DND-41 (cell line): Measurements from ENCODE around the gene ADCY7.
A peak's percentile ranks its signal among the peaks of the same experiment; 100 is the strongest.

Experiments used
- ATAC-seq: fragments of 200-7000 bp; cut with Tn5 transposase; 3 replicates; pipeline ENCODE4 v1.9.1; 2021; ENCODE audit warnings: low read depth; ENCODE audit not compliant: insufficient read depth
- DNase-seq: peaks from one replicate; pipeline ENCODE4 v3.0.0-alpha.2; 2020
- H2AFZ ChIP-seq: 2 replicates; pipeline ENCODE4 v1.6.0; 2012; ENCODE audit warnings: low read depth, low read length
- H3K27ac ChIP-seq: 2 replicates; pipeline ENCODE4 v1.5.1; 2012; ENCODE audit warnings: low read length, inconsistent platforms
- H3K27me3 ChIP-seq: fragments of 200-600 bp; sonication (generic); 2 replicates; pipeline ENCODE4 v1.6.0; 2012; ENCODE audit warnings: low read length, mild to moderate bottlenecking, inconsistent platforms; ENCODE audit not compliant: insufficient read depth, poor library complexity
- H3K36me3 ChIP-seq: 2 replicates; pipeline ENCODE4 v1.5.1; 2012; ENCODE audit warnings: low read length, inconsistent platforms; ENCODE audit not compliant: insufficient read depth
- H3K4me1 ChIP-seq: 2 replicates; pipeline ENCODE4 v1.5.1; 2012; ENCODE audit warnings: mild to moderate bottlenecking, low read length; ENCODE audit not compliant: insufficient read depth
- H3K4me2 ChIP-seq: 2 replicates; pipeline ENCODE4 v1.6.0; 2012; ENCODE audit warnings: mild to moderate bottlenecking, moderate library complexity, low read length, inconsistent platforms; ENCODE audit not compliant: insufficient read depth
- H3K4me3 ChIP-seq, 2 experiments: fragments of 200-600 bp in 1 of 2; shearing (Covaris generic) in 1 of 2; 2 replicates each; pipeline ENCODE4 v1.5.1; 2012 to 2016; ENCODE audit warnings: inconsistent platforms in 2 of 2, low read length in 2 of 2, mild to moderate bottlenecking in 2 of 2, low read depth in 1 of 2, moderate library complexity in 1 of 2
- H3K79me2 ChIP-seq: 2 replicates; pipeline ENCODE4 v1.6.0; 2012; ENCODE audit warnings: low read length, inconsistent platforms; ENCODE audit not compliant: insufficient read depth
- H3K9ac ChIP-seq: 2 replicates; pipeline ENCODE4 v1.6.0; 2012; ENCODE audit warnings: low read depth, mild to moderate bottlenecking, inconsistent platforms, low read length, moderate library complexity
- H3K9me3 ChIP-seq: 2 replicates; pipeline ENCODE4 v1.5.1; 2012; ENCODE audit warnings: low read length, moderate library complexity, mild to moderate bottlenecking, inconsistent platforms; ENCODE audit not compliant: insufficient read depth, severe bottlenecking
- H4K20me1 ChIP-seq: 2 replicates; pipeline ENCODE4 v1.6.0; 2012; ENCODE audit warnings: low read length; ENCODE audit not compliant: insufficient read depth
- EZH2 ChIP-seq: IDR thresholded peaks from 3 replicates; pipeline ENCODE4 v1.6.1; 2012; ENCODE audit warnings: borderline replicate concordance, low read depth, mild to moderate bottlenecking, moderate library complexity, low read length, inconsistent platforms; ENCODE audit not compliant: severe bottlenecking
- TF ChIP-seq, protein P1 (sequence below): IDR thresholded peaks from 2 replicates; pipeline ENCODE4 v1.5.1; 2012; ENCODE audit warnings: borderline replicate concordance, low read length, moderate library complexity, mild to moderate bottlenecking; ENCODE audit not compliant: poor library complexity, severe bottlenecking; ENCODE audit errors: extremely low read depth

ADCY7 gene

DNA sequence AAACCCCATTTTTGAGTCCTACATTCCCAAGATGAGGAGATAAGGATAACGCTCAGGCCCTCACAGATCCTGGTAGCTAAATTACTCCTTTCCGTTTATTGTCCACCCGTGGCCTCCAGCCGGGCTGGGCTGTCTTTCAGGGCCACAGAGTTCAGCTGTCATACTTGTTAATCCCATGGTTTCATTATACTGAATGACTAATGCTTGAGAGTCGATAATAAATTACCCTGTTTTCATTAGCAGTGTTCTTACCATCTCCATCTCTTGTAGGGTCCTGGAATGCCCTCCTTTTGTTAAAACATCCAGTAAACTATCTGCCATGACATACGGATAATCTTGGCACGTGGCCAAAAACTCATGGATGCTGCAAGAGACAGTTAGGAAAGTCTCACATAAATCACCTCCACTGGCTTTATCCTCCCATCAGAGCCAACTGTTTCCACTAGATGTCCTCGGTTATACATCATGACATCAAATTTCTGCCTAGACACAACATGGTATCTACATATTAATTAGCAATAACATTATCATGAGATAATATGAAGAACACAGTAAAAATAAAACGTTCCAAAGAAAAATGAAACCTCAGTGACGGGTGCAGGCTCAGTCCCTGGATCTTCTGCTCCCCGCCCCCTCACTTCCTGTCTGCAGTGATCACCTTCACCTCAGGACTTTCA is 57.1 kb downstream of the ADCY7 start:
- Histone ChIP-seq H3K4me3 (no peak overlapping the region), H3K27ac (no peak overlapping the region), H2AFZ (no peak overlapping the region), H3K27me3 (no peaks in the 10 kb centered on the region), H3K9ac (no peak overlapping the region), H3K79me2 (no peaks in the 10 kb centered on the region), H3K4me1 (no peaks in the 10 kb centered on the region), H3K36me3 (peaks cover 96% of the 10 kb centered on the region), H4K20me1 (peaks cover 7% of the 10 kb centered on the region; the same call in 1 of the 2 replicates), H3K4me2 (no peak overlapping the region), H3K9me3 (no peaks in the 10 kb centered on the region)
- DNase-seq, result no peak
- ATAC-seq, result peak; percentile 48; the same call in 1 of the 3 replicates
- TF ChIP-seq EZH2, result no peak
- TF ChIP-seq, protein P1, sequence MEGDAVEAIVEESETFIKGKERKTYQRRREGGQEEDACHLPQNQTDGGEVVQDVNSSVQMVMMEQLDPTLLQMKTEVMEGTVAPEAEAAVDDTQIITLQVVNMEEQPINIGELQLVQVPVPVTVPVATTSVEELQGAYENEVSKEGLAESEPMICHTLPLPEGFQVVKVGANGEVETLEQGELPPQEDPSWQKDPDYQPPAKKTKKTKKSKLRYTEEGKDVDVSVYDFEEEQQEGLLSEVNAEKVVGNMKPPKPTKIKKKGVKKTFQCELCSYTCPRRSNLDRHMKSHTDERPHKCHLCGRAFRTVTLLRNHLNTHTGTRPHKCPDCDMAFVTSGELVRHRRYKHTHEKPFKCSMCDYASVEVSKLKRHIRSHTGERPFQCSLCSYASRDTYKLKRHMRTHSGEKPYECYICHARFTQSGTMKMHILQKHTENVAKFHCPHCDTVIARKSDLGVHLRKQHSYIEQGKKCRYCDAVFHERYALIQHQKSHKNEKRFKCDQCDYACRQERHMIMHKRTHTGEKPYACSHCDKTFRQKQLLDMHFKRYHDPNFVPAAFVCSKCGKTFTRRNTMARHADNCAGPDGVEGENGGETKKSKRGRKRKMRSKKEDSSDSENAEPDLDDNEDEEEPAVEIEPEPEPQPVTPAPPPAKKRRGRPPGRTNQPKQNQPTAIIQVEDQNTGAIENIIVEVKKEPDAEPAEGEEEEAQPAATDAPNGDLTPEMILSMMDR, result peak; percentile 51

DNA sequence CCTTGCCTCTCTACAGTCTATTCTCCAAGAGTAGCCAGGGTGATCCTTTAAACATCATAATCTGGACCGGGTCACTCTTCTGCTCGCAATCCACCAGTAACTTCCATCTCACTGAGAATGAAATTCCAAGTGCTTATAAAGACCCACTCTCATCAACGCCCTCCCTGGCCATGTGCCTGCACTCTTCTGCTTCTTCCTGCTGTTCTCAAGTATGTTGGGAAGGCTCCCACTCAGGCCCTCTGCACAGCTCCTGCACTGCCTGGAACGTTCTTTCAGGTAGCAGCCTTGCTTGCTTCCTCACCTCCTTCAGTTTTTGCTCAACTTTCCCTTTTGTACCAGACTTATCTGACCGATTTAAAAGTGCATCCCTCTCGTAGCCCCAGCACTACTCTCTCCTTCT is 58.0 kb downstream of the ADCY7 start:
- Histone ChIP-seq H3K4me2 (no peak overlapping the region), H3K4me3 (no peak overlapping the region), H3K9me3 (no peaks in the 10 kb centered on the region), H3K9ac (no peak overlapping the region), H3K36me3 (peaks cover 97% of the 10 kb centered on the region), H2AFZ (no peak overlapping the region), H4K20me1 (peaks cover 10% of the 10 kb centered on the region; the same call in 1 of the 2 replicates), H3K27me3 (no peaks in the 10 kb centered on the region), H3K4me1 (no peaks in the 10 kb centered on the region), H3K27ac (no peak overlapping the region), H3K79me2 (no peaks in the 10 kb centered on the region)
- TF ChIP-seq, protein P1, result no peak
- TF ChIP-seq EZH2, result no peak
- ATAC-seq (no peak), DNase-seq (no peak)

DNA sequence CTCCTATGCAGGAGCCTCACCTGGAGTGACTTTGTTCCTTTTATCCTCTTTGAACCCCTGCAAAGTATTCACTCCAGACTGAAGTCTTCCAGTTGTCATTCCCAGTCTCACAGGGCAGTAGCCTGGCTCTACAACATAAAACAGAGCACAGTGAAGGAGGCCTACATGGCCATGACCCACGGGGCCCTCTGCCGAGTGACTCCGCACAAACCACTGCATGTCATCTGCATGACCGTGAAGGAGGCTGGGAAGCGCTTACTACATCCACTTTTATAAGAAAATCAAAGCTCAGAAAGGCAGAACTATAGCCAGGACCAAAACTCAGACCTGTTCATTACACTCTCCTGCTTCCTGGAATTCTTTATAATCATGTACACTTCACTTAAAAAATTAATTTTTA is 59.9 kb downstream of the ADCY7 start:
- H3K27me3 ChIP-seq, result no peaks in the 10 kb centered on the region
- ATAC-seq (no peak), DNase-seq (no peak)
- no peak overlapping the region for H2AFZ ChIP-seq
- H4K20me1 ChIP-seq, result peaks cover 16% of the 10 kb centered on the region; the same call in 1 of the 2 replicates
- no peaks in the 10 kb centered on the region for H3K79me2 ChIP-seq
- H3K4me1 ChIP-seq, result no peaks in the 10 kb centered on the region
- H3K27ac ChIP-seq, result no peak overlapping the region
- no peak overlapping the region for H3K4me3 ChIP-seq
- H3K9ac ChIP-seq, result no peak overlapping the region
- H3K4me2 ChIP-seq, result no peak overlapping the region
- no peaks in the 10 kb centered on the region for H3K9me3 ChIP-seq
- TF ChIP-seq, protein P1, result no peak
- H3K36me3 ChIP-seq, result peaks cover 94% of the 10 kb centered on the region
